Activated CD8-positive, alpha-beta memory T cell treated with anti-CD3 and anti-CD28 coated beads, Interleukin-2, amount 50 U/mL, for 1 hour (primary cell): ENCODE results near the gene COL15A1.

Source experiments
- DNase-seq: peaks from one replicate; pipeline ENCODE4 v3.0.0-alpha.2; 2020; ENCODE audit errors: extremely low read depth

The COL15A1 gene

DNA sequence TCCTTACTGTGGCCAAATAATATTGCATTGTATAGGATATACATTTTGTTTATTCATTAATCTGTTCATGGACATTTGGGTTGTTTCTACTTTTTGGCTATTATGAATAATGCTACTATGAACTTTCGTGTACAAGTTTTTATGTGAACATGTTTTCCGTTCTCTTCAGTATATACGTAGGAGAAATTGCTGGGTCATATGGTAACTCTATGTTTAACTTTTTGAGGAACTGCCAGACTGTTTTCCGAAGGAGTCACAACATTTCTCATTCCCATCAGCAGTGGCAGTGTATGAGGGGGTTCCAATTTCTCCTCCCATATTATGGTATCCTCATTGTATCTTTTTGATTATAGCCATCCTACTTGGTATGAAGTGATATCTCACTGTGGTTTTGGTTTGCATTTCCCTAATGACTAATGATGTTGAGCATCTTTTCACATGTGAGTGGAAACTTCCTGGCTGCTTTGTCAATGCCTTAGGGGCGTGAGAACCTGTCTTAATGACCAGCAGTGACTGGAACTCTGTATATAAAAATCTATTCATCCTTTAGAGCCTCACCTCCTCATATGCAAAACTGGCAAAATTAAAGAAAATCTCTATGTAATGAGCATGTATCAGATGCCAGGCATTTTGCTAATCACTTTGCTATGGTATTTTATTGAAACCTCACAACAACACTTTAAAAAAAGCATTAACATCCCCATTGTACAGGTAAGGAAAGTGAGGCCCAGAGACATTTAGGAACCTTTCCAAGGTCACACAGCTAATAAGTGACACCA lies 113.4 kb downstream of the COL15A1 start:
- DNase-seq = no peak

DNA sequence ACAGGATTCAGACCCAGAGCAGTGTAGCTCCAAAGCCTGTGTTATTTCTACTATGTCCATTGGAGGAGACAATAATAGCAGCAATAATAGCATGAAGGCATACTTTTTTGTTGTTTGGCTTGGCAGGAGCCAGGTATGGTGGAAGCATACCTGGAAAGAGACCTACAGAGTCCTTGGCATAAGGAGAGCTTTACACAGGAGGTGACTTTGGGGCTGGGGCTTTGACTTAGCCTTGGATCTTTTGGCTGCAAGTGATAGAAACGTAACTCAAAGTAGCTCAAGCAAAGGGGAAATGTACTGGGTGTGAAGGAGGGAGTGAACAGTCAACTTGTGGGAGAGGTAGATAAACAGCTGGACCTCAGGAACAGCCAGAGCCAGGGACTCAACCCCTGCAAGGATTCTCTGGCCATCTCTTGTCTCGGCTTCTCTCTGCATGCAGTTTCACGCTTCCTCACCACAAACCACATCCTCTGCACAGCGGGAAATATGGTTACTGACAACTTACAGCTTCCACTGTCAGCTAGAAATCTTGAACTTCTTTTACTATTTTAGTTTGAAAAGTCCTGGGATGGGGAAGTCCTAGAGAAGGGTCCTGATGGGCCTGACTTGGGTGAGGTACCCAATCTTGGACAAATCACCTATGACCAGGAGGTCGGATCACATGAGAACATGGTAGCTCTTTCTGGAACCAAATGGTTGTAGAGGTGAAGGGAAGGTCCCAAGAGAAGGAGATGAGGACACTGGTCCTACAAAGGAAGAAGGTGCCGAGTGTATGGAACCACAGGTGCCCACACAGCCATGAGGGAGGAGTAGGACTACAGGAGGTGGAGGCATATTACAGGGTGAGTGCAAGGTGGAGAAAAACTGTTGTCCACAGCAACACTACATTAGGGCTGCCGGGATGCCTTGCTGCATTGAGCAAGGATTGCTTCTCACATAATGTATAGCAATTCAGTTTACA lies 114.2 kb downstream of the COL15A1 start:
- DNase-seq = no peak

DNA sequence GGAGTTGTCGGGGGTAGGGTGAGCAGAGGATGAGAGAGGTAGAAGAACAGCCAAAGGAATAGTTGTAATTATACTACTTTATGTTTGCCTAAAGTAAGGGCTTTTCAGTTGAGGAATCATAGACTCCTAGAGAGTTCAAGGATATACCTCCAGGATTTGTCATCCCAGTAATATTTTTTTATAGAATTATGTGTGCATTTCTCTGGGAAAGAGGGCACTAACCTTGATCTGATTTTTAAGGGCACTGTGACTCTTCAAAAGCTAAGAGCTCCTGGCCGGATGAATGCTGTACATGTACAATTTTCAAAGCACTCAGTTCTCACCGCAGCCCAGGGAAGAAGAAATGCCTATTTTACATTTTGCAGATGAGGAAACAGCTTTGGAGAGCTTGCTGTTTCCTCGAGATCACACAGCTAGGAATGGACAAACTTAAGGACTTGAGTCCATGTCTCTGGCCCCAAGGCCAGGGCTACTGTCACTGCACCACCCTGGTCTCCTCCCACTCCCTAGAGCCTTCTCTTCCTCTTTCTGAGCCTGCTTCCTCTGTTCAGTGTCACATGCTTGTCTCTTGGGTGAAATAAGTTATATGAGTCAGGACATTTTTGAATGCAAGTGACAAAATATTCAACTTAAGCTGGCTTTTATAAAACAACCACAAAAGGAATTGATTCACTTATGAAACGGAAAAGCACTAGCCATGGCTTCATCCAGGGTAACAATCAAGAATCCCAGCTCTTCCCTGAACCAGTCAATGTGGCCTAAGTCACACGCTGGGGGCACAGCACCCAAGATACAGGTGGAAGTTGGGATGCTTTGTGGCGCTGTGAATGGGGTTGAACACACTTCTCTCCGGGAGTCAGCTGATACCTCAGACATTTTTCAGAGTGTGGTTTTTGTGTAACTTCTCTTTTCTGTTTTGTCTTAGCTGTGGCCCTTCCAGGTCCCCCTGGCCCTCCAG lies 115.5 kb downstream of the COL15A1 start:
- DNase-seq = no peak

DNA sequence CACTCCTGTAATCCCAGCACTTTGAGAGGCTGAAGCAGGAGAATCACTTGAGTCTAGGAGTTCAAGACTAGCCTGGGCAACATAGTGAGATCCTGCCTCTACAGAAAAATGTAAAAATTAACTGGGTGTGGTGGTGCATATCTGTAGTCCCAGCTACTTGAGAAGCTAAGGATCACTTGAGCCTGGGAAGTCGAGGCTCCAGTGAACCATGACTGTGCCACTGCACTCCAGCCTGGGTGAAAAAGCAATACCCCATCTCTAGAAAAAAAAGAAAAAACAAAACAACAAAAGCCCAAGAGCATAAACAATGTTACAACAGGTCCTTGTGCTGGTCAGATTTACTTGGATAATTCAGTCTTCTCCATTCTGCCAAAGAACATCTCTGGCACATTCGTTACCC lies 116.9 kb downstream of the COL15A1 start:
- no peak for DNase-seq

DNA sequence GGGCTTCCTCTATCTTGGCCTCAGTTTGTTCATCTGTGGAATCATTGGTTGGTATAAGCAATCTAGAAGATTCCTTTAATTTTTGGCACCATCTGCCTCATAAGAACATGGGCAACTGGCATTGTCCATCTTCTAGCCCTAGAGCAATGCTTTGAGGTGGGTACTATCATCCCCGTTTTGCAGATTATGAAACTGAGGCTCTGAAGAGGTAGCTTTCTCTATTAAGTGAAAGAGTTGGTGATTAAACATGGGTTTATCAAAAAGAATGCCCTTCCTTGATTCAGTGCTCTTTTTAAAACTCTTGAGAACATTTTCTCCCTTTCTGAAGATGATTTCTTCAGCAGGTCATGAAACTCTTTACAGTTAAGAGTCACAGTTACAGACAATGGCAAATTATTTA lies 118.8 kb downstream of the COL15A1 start:
- DNase-seq = no peak

DNA sequence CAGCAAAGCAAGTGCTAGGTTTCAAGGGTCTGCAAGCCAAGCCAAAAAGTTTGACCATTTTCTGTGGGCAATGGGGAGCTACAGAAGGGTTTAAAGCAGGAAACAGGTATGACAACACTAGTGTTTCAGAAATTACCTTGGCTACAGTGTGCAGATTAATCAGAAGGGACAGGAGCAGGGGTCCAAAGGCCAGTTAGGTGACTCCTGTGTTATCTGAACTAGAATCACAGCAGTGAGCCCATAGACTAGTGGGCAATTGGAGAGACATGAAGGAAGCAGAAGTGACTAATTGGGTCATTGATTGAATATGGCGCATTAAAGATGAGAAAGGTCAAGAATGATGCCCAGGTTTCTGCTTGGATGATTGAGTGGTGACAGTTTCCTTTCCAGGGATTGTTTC lies 119.8 kb downstream of the COL15A1 start:
- no peak for DNase-seq

DNA sequence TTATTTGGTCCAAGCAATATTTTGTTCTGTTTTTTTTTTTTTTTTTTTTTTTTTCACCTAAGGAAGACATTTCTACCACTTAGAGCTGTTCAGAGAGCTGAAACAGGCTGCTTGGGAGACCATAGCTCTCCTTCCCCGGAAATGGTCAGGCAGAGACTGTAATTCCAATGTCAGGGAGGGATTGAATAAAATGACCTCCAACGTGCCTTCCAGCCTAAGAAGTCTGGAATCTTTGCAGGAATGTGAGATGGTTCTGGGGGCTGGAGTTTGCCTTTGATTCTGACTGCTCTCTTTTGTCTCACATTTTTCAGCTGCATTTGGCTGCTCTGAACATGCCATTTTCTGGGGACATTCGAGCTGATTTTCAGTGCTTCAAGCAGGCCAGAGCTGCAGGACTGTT lies 122.9 kb downstream of the COL15A1 start:
- DNase-seq = no peak

DNA sequence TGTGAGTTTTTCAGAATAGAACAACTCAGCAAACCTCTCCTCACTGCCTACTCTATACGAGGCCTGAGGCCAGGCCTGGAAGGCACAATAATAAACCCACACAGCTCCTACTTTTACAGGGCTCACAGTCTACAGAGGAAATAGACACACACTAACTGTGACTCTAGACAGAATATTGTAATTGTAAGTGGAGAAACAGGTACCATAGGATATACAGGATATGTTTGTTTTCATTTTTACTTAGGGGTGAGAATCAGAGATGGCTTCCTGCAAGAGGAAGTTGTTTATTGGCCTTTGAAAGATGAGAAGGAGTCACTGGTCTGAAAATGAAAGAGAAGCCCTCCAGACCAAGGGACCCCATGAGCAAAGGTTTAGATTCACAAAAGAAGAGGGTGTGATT lies 125.4 kb downstream of the COL15A1 start:
- no peak for DNase-seq

DNA sequence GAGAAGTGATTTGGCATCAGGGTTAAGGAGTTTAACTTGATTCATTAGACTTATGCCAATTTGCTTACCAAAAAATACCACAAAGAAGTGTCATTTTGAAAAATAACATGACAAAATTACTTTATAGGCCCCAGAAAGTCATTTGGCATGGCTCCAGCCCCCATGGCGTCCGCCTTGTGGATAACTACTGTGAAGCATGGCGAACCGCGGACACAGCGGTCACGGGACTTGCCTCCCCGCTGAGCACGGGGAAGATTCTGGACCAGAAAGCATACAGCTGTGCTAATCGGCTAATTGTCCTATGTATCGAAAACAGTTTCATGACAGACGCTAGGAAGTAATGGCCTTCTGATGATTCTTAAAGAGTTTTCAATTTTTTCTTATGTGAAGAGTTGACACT lies 125.8 kb downstream of the COL15A1 start:
- DNase-seq = no peak

DNA sequence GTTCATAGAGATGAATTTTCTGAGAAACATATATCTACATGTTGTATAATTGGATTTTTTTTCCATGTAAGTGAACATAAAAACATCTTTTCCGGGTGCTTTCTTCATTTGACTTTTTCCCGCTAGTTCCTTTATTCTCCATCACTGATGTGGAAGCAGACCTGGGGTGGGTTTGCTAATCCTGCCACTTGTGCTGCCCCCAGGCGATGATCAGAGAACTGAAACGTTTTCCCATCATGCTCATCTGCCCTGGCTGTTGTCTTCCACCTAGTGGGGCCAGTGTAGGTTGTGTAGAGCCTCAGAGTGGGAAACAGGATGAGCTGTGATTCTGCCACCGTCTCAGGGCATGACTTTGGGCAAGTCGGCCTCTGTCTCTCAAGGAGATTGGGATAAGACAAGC lies 127.0 kb downstream of the COL15A1 start:
- no peak for DNase-seq

DNA sequence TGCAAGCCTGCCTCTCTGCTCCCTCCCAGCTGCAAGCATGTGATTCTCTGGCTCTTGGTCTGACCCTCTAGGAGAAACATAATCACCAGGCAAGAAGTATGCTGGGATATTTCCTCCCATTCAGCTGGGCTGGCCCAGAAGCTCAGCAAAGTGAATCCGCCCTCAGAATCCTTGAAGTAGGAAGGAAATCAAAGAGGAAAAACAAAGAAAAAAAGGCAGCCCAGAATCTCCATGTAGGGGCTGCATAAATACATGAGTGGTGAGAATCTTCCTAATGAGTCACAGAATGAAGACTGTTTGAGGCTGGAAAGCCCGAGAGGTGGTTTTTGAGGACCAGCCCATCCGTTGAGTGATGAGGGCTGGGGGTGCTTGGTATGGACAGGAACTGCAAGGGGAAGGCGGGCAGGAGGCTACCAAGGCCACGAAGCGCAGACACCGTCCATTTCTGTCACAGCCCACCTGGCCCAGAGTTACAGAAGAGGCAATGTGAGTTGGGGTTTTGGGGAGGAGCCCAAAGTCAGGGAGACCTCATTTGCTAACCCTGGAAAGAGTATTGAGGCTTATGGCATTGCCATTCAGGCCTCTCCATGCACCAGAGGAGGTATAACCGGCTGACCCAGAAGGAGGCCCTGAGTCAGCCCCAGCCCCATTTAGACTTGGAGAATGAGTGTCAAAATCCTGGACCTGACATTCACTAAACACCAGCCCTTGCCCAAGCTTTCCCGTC lies 127.8 kb downstream of the COL15A1 start:
- no peak for DNase-seq

DNA sequence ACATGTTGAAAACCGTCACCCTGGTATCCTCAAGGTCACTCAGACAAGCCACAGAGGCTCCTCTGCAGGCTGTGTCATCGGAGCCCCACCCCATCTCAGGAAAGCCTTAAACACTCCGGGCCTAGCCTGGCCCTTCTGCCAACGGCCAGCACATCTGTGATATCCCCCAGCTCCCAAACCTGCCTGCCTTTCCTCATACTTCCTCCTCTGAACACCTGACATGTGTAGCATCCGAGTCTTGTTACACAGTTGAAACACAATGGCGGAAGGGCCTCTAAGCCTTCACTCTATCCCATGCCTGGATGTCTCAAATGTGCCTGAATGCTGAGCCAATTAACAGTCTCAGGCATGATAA lies 128.3 kb downstream of the COL15A1 start:
- DNase-seq = no peak

DNA sequence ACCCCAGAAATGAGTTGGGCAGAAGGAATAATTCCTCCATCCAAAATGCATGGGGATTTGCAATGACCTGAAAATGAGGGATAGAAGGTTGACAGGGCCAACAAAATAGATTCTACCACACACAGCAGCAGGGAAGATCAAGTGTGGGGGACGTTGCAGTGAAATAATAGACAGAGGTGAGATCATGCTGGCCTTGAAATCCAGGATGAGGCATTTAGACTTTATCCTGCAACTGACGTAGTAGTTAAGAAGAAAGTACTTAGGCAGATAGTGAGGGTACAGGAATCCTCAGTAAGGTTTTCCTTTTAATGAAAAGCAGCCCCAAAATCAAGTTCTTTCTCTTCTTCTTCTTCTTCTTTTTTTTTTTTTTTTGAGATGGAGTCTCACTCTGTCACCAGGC lies 129.6 kb downstream of the COL15A1 start:
- DNase-seq = no peak

DNA sequence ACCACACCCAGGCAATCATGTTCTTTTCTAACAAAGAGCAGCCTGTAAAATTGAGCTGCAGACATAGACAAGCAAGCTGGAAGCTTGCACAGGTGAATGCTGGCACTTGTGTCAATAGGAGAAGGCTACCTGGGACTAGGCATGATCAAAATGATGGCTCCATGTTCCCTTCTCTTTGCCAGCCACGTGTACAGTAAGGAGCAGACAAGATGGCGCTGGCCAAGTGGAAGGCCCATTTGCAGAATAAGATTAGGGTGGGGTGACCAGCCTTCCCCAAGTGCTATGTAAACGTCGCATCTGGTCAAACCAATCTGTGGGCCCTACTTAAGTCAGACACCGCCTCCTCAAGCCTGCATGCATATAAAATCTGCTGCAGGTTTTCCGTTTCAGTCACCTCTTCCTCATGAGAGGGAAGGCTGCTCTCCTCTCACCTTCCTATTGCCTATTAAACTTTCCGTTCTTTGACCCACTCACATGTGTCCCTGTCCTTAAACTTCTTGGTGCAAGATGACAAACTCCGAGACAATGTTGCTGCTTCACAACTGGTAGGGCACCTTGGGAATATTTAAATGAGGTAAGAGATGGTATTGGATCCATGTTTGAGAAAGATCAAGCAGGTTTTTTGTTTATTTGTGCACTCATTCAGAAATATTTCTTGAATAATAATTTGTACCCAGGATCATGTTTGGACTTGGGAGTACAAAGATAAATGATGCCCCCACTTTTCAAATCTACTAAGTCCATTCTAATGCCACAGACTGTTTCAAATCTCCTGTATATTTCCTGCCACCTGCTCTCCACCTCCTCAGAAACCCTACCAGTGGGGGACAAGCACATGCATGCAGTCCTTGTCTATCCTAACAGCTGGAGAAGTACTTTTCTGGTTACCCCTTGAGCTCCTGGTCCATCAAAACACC lies 130.5 kb downstream of the COL15A1 start:
- no peak for DNase-seq

DNA sequence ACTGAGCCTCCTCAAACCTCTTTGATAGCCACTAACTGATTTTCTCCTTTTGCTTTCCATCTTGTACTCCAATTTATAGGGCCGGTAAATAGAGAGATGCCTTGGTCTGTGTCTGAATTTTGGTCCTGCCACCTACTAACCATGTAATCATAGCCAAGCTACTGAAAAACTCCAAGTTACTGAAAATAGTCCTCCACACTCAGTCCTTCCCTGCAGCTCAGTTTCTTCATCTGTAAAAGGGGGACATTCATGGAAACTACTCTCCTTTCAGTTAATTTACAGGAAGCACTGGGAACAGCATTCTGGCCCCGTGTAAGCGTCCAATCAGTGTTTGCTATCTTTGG lies 131.2 kb downstream of the COL15A1 start:
- DNase-seq = no peak

DNA sequence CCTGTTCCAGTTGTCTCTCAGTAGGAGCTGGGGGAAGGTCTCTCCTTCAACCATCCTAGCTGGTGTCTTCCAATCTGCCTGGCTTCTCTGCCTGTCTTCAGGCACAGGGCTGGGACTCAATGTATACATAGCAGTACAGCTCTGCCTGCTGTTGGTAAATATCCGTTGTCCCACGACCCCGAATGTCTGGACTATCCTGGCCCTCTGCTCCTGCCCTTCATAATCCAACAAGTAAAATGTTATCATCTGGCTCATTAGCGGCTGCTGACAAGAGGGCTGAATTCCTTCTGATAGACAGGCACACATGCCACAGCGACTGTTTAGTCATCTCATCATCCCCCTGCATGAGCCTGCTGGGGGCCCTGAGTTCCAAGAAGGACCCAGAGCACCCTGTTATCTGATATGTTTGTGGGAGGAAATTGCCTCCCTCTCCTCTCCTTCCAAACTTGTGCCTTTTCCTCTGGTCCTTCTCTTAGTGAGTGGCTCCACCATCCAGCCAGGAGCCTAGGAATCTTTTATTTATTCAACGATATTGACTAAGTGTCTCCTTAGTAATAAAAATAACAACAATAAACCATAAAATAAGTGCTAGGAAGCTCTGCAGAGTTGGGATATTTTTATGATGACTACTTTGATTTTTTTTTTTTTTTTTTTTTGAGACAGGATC lies 131.7 kb downstream of the COL15A1 start:
- no peak for DNase-seq

DNA sequence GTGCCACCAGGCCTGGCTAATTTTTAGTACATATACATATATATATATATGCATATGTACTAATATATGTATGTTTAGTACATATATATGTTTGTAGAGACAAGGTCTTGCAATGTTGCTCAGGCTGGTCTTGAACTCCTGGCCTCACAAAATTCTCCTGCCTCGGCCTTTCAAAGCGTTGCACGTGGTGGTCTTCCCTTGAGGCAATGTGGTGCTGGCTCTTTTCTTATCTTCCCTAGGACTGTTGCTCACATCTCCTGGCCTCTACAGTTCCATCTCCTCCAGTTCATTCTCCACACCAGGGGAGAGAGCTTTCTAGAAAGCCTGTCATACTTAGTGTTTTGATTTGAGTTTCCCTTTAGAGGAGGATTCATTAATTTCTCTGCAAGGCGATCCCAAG lies 132.3 kb downstream of the COL15A1 start:
- DNase-seq = no peak

DNA sequence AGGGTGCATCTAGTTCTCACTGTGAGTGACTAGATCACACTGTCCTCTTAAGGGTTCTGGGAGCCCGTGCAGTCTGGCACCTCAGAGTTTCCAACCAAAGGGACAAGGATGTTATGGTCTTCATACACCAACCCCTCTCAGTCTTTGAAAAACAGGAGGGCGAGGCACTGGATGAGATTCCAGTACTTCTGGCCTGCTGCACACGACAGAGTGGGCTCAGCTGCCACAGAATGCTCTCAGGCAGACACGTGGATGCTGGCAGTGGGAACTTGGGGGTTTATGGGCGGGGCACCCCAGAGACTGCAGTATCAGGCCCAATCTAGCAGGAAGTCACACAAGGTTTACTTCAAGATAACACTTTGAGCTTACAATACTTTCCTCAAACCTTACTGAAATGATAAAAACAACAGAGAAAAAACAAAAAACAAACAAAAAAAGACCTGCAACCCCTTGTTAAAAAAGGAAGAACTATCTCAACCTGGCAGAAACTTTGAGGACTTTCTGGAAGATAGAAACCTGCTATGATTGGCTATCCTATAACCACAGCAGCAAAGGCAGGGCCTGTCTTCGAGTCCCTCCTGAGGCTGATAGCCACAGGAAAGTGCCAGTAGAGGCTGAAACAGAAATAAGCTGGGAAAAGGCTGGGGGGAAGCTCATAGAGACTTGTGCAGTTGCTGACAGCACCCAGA lies 132.9 kb downstream of the COL15A1 start:
- DNase-seq = no peak

DNA sequence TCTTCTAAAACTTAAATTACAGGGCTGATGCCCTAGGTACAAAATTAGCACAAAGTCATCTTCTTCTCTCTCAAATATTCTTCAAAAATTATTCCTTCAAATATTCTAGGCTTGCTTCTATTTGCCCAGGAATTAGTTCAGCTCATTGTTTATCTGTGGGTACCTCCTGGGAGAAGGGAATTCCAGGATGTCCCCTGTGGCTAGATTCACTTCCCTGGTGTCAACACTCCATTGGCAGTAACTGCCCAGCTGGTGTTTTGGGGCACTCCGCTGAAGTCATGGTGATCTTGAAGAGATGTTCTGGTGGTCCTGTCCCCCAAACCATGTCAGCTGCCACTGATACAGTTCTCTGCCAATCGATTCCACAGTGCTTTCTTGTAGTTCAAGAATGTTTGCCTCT lies 135.0 kb downstream of the COL15A1 start:
- DNase-seq = no peak
